Activated CD4-positive, alpha-beta T cell treated with anti-CD3 and anti-CD28 coated beads, Interleukin-2, amount 10 ng/mL, durations not matched to agents 24 days and 14 days (primary cell): Measurements from ENCODE around the gene IQCH. TPM values are rescaled to one million over a fixed set of nuclear protein-coding genes. Genes with fewer than 3 reads are reported as not detected.
A peak's percentile ranks its signal among the peaks of the same experiment; 100 is the strongest.
"Not testable (repeated sequence)": the region's sequence is repeated elsewhere in the genome, so short reads cannot be mapped to it uniquely, and the experiment has no call there.

ENCODE experiments used
- DNase-seq: peaks from one replicate; pipeline ENCODE4 v3.0.0; 2022
- H3K27ac Mint-ChIP-seq: one replicate; pipeline ENCODE4 v1.8.0; 2022; ENCODE audit warnings: mild to moderate bottlenecking, mixed read lengths
- H3K27me3 Mint-ChIP-seq: one replicate; pipeline ENCODE4 v1.8.0; 2022; ENCODE audit warnings: mixed read lengths
- H3K36me3 Mint-ChIP-seq: one replicate; pipeline ENCODE4 v1.8.0; 2022; ENCODE audit warnings: low read depth, mild to moderate bottlenecking, mixed read lengths
- H3K4me1 Mint-ChIP-seq: one replicate; pipeline ENCODE4 v1.8.0; 2021; ENCODE audit warnings: mixed read lengths
- H3K4me3 Mint-ChIP-seq: one replicate; pipeline ENCODE4 v1.8.0; 2022; ENCODE audit warnings: mild to moderate bottlenecking, moderate library complexity, mixed read lengths
- H3K9me3 Mint-ChIP-seq: one replicate; pipeline ENCODE4 v1.8.0; 2021; ENCODE audit warnings: mixed read lengths
- intact Hi-C: fragments of 100-400 bp; cut with micrococcal nuclease; formaldehyde crosslinking; loops from one replicate; pipeline ENCODE4 v1.15.1; 2023
- total RNA-seq: library from RNA; stranded (reverse); gene quantifications from 2 replicates; pipeline ENCODE4 v1.2.3, GENCODE V29; 2022

Gene IQCH
- total RNA-seq, 1 donor from 2014 or later: 0.70 TPM

- Mint-ChIP-seq H3K27me3 (peaks cover 15% of the 10 kb centered on the region), H3K36me3 (no peaks in the 10 kb centered on the region), H3K9me3 (no peaks in the 10 kb centered on the region), H3K27ac (peak overlapping the region; percentile 44), H3K4me3 (peak overlapping the region; percentile 71), H3K4me1 (peaks cover 26% of the 10 kb centered on the region)
- no peak for DNase-seq
- intact Hi-C loops: no loop called here
Measured at GRCh38 chr15:67256051-67256450, 1.5 kb downstream of the IQCH start.

GRCh38 chr15:67258412-67258811, 3.8 kb downstream of the IQCH start:
- Mint-ChIP-seq H3K4me1 (peaks cover 13% of the 10 kb centered on the region), H3K27me3 (peaks cover 15% of the 10 kb centered on the region)
- H3K9me3 Mint-ChIP-seq, H3K36me3 Mint-ChIP-seq, DNase-seq, H3K27ac Mint-ChIP-seq, H3K4me3 Mint-ChIP-seq, intact Hi-C loops: not testable (repeated sequence)

GRCh38 chr15:67259379-67259778, 4.8 kb downstream of the IQCH start:
- H3K27ac Mint-ChIP-seq: no peak overlapping the region
- intact Hi-C loops: no loop called here

GRCh38 chr15:67259806-67260205, 5.2 kb downstream of the IQCH start:
- Mint-ChIP-seq H3K9me3 (no peaks in the 10 kb centered on the region), H3K36me3 (no peaks in the 10 kb centered on the region), H3K27ac (no peak overlapping the region), H3K4me1 (peaks cover 7% of the 10 kb centered on the region), H3K27me3 (peaks cover 12% of the 10 kb centered on the region), H3K4me3 (no peak overlapping the region)
- DNase-seq: no peak
- intact Hi-C loops: no loop called here

More at GRCh38 chr15:67259379-67259778, 4.8 kb downstream of the IQCH start:
- H3K4me1 Mint-ChIP-seq: peaks cover 9% of the 10 kb centered on the region
- H3K4me3 Mint-ChIP-seq: no peak overlapping the region
- H3K27me3 Mint-ChIP-seq: peaks cover 15% of the 10 kb centered on the region
- DNase-seq: no peak
- no peaks in the 10 kb centered on the region for H3K36me3 Mint-ChIP-seq
- H3K9me3 Mint-ChIP-seq: no peaks in the 10 kb centered on the region

- Mint-ChIP-seq H3K27ac (no peak overlapping the region), H3K36me3 (peaks cover 2% of the 10 kb centered on the region), H3K4me1 (no peaks in the 10 kb centered on the region), H3K4me3 (no peak overlapping the region), H3K27me3 (peaks cover 30% of the 10 kb centered on the region), H3K9me3 (peaks cover 13% of the 10 kb centered on the region)
- DNase-seq: no peak
- intact Hi-C loops: no loop called here
Measured at GRCh38 chr15:67266870-67267269, 12.3 kb downstream of the IQCH start.

GRCh38 chr15:67267440-67267839, 12.9 kb downstream of the IQCH start:
- H3K9me3 Mint-ChIP-seq: peaks cover 16% of the 10 kb centered on the region
- H3K36me3 Mint-ChIP-seq: peaks cover 2% of the 10 kb centered on the region
- no peak for DNase-seq
- peaks cover 32% of the 10 kb centered on the region for H3K27me3 Mint-ChIP-seq
- H3K4me1 Mint-ChIP-seq: no peaks in the 10 kb centered on the region
- H3K27ac Mint-ChIP-seq: no peak overlapping the region
- H3K4me3 Mint-ChIP-seq: no peak overlapping the region
- intact Hi-C loops: no loop called here

GRCh38 chr15:67267951-67268941, 13.7 kb downstream of the IQCH start:
- Mint-ChIP-seq H3K4me3 (no peak overlapping the region), H3K4me1 (no peaks in the 10 kb centered on the region), H3K36me3 (peaks cover 2% of the 10 kb centered on the region), H3K27ac (no peak overlapping the region), H3K9me3 (peaks cover 18% of the 10 kb centered on the region), H3K27me3 (peaks cover 32% of the 10 kb centered on the region)
- no peak for DNase-seq
- intact Hi-C loops: no loop called here

- Mint-ChIP-seq H3K4me1 (no peaks in the 10 kb centered on the region), H3K4me3 (no peak overlapping the region), H3K36me3 (peaks cover 5% of the 10 kb centered on the region), H3K27ac (no peak overlapping the region), H3K9me3 (peaks cover 28% of the 10 kb centered on the region), H3K27me3 (peaks cover 50% of the 10 kb centered on the region)
- no peak for DNase-seq
- intact Hi-C loops: no loop called here
Measured at GRCh38 chr15:67274236-67274635, 19.6 kb downstream of the IQCH start.

- Mint-ChIP-seq H3K27me3 (peaks cover 36% of the 10 kb centered on the region), H3K4me1 (no peaks in the 10 kb centered on the region), H3K27ac (no peak overlapping the region), H3K9me3 (peaks cover 16% of the 10 kb centered on the region), H3K36me3 (peaks cover 3% of the 10 kb centered on the region), H3K4me3 (no peak overlapping the region)
- intact Hi-C loops: no loop called here
- no peak for DNase-seq
Measured at GRCh38 chr15:67276666-67277065, 22.1 kb downstream of the IQCH start.

- no peak for DNase-seq
- H3K4me3 Mint-ChIP-seq: no peak overlapping the region
- no peaks in the 10 kb centered on the region for H3K4me1 Mint-ChIP-seq
- H3K27me3 Mint-ChIP-seq: peaks cover 37% of the 10 kb centered on the region
- H3K27ac Mint-ChIP-seq: no peak overlapping the region
- H3K36me3 Mint-ChIP-seq: no peaks in the 10 kb centered on the region
- H3K9me3 Mint-ChIP-seq: no peaks in the 10 kb centered on the region
- intact Hi-C loops: no loop called here
Measured at GRCh38 chr15:67280217-67280616, 25.6 kb downstream of the IQCH start.

GRCh38 chr15:67281714-67282113, 27.1 kb downstream of the IQCH start:
- intact Hi-C loops: no loop called here
- Mint-ChIP-seq H3K9me3 (no peaks in the 10 kb centered on the region), H3K4me3 (no peak overlapping the region), H3K27ac (no peak overlapping the region), H3K27me3 (peaks cover 36% of the 10 kb centered on the region), H3K4me1 (no peaks in the 10 kb centered on the region), H3K36me3 (no peaks in the 10 kb centered on the region)
- no peak for DNase-seq

- H3K36me3 Mint-ChIP-seq, H3K4me1 Mint-ChIP-seq, H3K9me3 Mint-ChIP-seq, intact Hi-C loops, DNase-seq, H3K4me3 Mint-ChIP-seq, H3K27ac Mint-ChIP-seq: not testable (repeated sequence)
- peaks cover 20% of the 10 kb centered on the region for H3K27me3 Mint-ChIP-seq
Measured at GRCh38 chr15:67285625-67286024, 31.0 kb downstream of the IQCH start.

- H3K9me3 Mint-ChIP-seq, H3K4me1 Mint-ChIP-seq, DNase-seq, H3K4me3 Mint-ChIP-seq, intact Hi-C loops, H3K27ac Mint-ChIP-seq, H3K36me3 Mint-ChIP-seq: not testable (repeated sequence)
- peaks cover 16% of the 10 kb centered on the region for H3K27me3 Mint-ChIP-seq
Measured at GRCh38 chr15:67286400-67286799, 31.8 kb downstream of the IQCH start.

GRCh38 chr15:67290319-67290718, 35.7 kb downstream of the IQCH start:
- H3K4me3 Mint-ChIP-seq: no peak overlapping the region
- no peak overlapping the region for H3K27ac Mint-ChIP-seq
- intact Hi-C loops: no loop called here
- H3K4me1 Mint-ChIP-seq: no peaks in the 10 kb centered on the region
- DNase-seq: no peak
- H3K36me3 Mint-ChIP-seq: no peaks in the 10 kb centered on the region
- peaks cover 7% of the 10 kb centered on the region for H3K27me3 Mint-ChIP-seq
- no peaks in the 10 kb centered on the region for H3K9me3 Mint-ChIP-seq
